AML-193 (cell line): ENCODE results near the gene SKOR2.

Experiments used
- DNase-seq, 2 experiments: peaks; one replicate each; lab custom pipeline; 2025; lab: John Stamatoyannopoulos, UW

SKOR2 gene

DNA sequence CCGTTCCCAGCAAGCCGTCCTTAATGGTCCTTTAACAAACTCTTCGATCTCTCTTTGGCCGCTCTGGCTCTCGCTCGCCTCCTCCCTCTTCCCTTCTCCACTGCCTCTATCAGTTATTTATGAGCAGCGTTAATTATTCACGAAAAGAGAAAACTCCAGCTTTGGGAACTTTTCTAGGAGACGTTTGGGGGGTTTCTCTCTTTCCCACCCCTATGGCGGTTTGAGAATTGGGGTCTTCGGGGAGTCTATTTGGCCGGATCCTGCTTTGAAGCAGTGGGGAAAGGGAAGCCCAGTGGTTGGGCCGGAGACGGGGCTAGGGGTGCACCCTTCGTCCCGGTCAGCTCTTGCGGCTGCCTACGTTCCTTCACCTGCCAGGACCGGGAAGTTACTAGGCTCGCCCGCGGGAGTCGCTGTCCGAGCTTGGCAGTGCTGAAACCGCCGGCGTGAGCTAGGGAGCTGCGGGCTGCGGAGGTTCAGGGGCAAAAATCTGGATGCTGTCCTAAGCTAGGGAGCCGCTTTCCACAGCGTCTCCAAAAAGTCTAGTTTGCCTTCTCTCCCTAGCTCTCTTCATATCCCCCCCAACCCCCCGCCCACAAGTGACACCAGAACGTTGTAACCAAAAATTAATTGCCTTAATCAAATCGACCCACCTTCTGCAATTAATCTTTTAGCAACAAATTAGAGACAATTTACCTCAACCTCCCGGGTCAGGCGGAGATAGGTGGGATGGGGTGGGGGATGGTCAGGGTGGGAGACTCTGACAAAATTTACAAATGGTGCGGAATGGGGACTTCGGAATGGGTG, 8.9 kb upstream of the SKOR2 start:
- DNase-seq, result no peak

DNA sequence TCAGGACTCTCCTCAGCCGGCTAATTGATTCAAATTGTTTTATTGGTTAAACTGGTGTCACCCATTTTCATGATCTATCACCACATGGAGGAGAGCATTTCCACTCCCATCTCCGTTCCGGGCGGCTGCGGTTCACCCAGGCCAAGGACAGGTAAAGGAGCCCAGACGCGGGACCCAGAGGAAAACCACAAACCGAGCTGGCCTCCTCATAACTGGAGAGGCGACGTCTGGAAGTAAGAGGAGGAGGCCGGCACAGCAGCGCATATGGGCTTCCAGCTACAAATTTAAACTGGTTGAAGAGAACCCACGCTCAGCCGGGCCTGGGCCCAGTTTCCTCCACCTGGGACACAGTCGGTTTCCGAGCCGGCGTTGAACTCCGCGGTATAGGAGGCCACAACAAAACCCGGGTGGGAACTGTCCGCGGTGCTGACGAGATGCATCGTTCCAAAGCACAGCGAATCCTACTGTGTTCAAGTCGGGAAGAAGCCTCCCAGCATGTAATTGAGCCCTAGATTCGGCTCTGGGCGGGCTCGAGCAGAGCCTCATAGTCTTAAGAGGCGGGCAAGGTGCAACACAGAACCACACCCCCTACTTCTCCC, 3.0 kb upstream of the SKOR2 start:
- no peak for DNase-seq

DNA sequence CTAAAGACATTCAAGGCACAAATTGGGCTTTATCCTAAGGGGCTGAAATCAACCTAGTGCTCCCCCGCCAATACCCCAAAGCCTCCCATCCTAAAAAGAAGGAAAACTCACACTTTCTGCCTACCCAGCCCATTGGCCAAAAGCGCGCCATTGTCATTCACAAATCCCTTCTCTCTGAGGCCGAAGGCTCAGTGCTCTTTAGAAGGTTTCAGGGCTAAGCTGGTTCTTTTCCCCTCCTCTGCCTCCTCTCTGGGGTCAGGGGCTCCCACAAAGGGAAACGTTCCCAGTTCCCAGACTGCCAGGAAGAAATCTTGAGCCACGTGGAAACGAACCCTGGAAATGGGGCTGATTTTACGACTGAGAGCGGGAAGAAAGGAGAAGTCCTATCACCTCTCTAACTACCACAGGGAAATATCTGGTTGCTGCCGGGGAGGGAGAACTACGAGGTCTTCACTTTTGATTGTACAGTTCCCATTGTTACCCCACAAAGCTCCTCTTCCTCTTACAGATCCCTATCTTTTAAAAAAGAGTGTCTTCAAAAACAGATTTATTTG, 1.7 kb upstream of the SKOR2 start:
- no peak for DNase-seq

DNA sequence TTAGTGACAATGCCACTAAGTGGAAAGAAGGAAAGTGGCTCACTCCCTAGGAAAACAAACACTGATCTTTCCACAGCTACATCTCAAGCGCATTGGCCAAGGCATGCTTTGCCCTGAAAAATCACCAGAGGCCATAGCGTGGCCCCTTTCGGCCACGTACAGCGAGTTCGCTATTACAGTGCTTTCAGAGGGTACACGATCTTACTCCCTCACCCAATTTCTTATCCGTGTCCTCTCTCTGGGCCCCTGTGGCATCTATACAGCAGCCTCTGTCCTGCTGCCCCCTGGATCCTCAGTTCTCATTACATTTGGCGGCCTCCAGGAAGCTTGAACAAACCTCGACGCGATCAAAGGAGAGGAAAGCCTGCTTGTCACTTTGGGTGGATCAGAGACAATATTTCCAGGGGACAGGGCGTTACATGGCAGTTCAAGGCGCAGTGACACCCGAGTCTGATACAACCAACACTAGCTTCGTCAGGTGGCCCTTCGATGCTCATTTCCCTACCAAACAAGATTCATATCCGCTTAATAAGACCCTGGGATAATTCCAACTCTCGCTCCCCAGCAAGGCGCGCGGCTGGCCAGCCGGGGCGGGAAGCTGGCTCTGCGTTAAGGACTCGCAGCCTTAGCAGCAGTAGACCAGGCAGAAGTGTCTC, 941 bp downstream of the SKOR2 start:
- DNase-seq, result no peak

DNA sequence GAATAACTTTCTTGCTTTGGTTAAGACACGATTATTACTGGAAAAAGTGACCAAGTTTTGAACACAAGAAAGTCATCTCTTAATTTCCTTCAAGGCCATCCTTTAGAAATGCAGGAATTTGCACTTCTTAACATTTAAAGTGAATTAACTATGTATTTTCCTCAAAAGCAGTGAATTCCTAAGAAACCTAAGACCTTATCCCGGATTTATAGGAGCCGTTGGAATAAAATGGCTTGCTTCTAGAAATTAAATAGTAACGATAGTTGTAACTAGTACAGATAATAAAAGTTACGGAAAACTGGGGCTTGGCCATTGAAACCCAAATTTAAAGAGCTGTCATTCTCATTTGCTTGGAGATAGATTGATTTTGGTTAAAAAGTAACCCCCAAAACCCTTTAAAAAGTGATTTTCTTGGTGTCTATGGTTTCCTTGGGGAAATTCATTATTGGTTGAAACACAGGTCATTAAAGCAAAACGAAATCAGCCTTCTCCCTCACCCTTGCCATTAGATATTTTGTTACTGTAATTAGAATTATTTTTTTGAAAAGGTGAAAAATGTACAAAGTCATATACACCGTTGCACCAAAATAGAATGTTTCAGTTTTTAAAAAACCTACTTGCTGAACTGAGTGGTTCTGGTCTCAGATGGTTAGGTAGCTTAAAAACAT, 2.0 kb downstream of the SKOR2 start:
- no peak for DNase-seq

DNA sequence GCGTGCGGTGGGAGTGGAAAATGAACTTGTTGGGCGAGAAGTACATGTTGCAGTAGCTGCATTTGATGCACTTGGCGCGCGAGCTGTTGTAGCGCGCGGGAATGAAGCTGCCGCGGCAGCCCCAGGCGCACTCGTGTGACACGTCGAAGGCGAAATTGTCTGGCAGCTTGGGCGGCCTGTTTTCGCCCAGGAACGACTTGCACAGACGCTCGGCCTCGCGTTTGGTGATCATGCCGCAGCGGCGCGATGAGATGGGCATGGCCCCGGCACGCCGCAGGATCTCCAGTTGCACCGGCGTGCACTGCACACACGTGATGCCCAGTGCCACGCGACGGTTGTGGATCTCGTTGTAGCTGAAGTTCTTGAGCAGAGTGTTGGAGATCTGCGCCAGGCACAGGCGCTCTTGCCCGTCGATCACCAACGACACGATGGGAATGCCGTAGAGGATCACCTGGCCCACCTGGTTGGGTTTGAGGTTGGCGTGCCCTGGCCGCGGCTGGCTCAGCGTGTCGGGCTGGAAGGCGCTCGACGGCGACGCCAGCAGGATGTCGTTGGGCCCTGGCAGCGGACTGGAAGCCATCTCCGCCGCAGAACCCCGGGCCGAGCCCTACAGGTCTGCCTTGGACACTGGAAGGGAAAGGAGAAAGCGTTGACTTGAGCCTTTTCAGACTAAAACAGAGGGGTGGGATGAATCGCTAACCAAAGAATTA, 2.7 kb downstream of the SKOR2 start:
- no peak for DNase-seq

DNA sequence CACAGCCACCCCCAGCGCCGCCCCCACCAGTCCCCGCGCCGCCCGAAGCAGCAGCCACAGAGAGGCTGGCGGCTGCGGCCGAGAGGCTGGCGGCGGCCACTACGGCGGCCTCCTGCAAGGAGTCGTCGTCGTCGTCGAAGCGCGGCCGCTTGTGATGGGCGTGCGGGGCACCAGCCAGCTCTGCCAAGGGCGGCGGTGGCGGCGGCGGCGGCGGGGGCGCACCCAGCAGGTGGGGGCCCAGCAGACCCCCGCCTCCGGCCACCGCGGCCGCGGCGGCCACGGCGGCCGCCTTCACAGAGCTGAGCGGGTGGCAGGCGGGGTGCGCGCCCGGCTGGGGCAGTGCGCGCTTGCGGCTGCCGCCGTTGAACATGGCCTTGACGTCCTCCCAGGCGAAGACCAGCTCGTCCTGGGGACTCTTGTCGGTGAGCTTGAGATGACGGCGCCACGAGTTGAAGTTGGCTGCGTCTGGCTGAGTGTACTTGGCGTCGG, 3.3 kb downstream of the SKOR2 start:
- DNase-seq, result no peak

DNA sequence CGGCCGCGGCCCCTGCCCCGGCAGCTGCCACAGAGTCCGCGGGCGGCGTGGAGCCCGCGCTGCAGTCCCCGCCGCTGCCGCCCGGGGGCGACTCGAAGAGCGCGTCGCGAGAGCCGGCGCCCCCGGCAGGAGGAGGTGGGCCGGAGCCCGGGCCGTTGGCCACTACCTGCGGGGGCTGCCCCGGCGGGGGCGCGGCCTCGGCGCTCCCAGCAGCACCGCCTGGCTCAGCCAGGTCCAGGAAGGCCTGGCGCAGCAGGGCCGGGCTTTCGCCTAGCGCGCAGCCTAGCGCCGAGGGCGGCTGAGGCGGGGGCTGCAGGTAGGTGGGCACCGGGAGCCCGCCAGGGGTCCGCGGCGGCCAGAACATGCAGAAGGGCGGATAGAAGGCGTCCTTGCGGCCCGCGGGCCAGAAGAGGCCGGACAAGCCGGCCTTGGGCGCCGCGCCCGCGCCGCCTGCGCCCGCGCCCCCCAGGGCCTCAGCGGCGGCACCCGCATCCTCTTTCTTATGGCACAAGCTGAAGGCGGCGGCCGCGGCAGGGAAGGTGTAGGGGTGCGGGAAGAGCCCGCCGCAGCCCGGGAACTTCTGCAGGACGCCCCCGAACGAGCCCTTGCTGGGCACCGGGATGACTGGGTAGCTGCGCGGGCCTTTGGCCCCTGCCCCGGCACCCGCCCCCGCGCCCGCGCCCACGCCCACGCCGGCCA, 3.9 kb downstream of the SKOR2 start:
- DNase-seq, result no peak

DNA sequence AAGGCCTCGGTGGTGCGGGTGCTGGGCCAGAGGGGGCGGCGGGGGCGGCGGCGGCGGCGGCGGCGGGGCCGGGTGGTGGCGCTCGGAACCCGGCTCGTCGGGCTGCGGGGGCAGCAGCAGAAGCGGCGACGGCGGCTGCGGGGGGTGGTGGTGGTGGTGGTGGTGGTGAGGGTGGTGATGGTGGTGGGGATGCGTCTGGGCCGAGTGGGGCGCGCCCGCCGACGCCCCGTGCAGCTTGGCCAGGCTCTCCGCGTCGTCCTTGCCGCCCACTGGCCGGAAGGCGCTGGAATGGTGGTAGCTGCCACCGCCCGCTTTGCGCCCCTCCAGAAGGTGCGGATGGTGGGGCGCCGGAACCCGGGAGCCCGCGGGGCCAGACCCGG, 4.4 kb downstream of the SKOR2 start:
- no peak for DNase-seq

DNA sequence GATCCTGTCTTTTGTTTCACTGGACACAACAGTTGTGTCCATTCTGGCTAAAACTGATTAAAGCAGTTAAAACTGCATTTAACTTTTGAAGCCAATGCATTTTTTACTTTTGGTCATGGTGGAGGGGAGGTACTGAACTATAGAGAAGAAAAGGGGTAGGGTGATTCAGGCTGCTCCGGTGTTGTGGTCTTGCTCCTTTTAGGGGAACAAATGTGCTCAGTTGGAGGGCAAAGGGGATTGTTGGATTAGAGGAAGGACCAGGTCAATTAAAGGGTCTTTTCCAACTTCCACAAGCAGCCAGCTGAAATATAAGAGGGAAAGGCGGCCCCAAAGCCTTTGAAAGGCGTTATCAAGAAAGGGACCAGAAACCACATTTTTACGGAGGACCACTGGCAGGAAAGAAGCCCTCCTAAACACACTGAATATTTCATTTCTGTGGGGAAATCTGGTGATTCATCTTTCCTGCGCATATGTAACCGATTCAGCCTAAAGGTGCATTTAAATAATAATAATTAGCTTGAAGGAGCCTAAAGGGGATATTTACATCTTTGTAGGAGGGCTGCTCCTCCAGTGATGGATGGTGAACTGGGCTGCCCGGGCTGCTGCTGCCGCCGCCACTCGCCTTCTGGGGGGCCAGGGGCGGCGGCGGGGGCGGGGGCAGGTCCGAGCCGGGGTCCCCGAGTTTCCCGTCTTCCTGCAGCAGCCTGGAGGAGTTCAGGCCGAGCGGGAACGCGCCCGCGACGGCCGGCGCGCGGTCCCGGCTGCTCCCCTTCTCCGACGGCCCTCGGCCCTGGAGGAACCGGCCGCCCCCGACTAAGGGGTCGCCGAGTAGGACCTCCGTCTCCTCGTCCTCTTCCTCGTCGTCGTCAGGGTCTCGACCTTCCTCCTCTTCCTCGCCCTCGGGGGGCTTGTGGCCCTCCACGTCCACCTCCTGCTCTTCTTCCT, 5.2 kb downstream of the SKOR2 start:
- no peak for DNase-seq

DNA sequence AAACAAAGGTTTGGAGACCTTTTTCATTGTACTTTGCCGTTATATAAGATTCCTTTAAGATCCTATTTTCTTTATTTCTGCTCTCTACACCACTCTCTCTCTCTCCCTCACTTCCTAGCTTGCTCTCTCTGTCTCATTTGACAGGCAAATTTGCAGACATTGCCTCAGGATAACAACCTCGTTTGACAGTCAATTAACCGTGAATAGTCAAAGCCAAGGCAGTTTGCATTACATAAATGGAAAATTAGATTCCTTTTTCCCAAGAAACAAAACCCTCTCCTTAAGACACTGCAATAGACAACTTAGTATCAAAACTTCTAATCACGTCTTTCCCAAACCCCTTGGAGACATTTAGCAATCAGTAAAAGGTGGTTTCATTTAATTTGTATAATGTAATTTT, 7.4 kb downstream of the SKOR2 start:
- DNase-seq, result no peak

DNA sequence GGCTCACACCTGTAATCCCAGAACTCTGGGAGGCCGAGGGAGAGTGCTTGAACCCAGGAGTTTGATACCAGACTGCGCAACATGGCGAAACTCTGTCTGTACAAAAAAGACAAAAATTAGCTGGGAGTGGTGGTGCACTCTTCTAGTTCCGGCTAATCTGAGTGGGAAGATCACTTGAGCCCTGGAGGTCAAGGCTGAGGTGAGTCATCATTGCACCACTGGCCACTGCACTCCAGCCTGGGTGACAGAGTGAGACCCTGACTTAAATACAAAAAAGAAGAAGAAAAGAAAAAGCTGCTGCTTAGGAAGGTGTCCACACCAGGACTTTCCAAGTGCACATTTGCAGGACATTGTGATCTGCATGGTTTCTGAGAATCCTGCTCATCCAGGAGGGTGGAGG, 16.4 kb downstream of the SKOR2 start:
- no peak for DNase-seq

DNA sequence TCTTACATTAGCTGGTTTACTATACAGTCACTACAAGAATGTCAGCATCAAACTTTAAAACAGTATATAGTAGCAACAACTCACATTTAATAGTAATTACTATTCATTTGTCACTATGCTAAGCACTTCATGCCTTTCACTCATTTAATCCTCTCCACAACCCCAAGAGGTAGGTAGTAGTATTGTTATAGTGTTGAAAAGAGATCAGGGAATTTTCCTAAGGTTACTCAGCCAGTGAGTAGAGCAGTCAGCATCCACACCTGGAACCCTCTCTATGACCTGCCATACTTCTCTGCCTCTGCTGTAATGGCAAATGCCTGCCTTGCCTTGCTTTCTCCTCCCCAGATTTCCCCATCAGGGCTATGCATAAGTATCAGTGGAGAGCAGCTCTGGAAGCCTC, 24.8 kb downstream of the SKOR2 start:
- DNase-seq, result no peak

DNA sequence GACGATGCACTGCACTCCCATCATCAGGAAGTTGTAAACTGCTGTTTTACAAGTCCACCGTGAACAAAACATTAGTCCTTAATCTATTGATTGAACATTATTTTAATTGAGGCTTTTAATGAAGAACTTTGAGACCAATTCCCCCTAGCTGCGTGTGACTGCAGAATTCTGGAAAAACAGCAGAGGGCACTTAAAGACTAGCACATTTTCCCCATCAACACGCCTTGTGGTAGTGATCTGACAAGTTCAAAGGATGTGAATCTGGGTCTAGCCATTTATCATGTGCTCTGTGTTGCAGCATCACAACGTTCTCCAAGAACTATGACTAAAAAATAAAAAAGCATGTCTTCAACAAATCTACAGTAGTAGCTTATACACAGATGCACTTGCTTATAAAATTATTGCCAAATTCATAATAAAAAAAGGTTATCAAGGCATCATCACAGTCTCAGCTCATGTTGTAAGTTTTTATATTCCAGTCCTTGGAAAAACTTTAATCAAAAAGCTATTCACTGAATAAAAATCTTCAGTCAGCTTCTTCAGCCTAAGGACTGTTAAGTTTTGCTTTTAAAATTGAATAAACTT, 35.8 kb downstream of the SKOR2 start:
- DNase-seq, result peak; percentile 33 to 51

DNA sequence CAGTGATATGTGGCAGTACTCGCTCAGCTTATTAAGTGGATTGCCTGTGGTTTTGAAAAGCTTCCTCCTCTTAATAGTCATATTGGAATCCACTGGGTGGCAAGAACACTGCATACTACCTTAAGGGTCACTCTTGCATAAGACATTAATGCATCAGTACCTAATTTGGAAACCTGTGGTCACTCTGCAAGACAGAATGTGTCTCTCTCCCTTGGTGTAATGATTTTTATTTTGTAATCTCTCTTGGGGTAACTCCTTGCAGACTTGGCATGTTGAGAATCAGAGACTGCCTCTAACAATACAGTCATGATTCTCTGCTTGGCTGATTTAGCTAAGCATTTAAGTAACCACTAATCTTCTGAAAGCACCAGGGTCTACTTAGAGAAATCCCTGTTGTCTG, 42.3 kb downstream of the SKOR2 start:
- peak in 1 of 2 experiments; percentile 2 for DNase-seq

DNA sequence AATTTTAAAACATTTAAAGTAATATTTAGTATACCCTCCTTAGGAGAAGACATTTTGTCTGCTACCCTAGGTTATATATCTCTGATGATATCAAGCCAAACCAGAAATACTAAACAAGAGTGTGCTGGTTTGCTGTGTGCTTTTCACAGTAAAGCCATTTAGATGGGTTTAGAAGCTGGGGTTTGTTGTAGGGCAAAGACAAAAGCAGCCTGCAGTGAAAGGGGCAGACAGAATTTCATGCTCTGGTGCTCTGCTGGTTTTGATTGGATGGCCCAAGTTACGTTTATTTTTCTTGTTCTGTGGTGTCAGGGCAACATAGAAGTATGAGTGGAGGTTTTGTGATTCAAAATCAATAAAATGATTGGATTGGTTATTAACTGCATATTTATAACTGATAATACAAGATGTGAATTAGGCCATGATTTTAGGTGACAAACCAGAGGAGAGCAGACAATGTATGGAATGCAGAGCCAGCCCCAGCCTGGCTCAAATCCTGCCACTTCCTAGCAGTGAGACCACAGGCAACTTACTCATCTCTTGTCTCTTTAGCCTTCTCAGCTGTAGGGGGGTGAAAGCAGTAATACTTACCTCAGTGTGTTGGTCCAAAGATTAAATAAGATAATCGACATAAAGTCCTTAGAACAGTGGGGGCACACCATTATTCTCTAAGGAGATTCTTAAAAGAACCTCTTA, 44.4 kb downstream of the SKOR2 start:
- no peak for DNase-seq

DNA sequence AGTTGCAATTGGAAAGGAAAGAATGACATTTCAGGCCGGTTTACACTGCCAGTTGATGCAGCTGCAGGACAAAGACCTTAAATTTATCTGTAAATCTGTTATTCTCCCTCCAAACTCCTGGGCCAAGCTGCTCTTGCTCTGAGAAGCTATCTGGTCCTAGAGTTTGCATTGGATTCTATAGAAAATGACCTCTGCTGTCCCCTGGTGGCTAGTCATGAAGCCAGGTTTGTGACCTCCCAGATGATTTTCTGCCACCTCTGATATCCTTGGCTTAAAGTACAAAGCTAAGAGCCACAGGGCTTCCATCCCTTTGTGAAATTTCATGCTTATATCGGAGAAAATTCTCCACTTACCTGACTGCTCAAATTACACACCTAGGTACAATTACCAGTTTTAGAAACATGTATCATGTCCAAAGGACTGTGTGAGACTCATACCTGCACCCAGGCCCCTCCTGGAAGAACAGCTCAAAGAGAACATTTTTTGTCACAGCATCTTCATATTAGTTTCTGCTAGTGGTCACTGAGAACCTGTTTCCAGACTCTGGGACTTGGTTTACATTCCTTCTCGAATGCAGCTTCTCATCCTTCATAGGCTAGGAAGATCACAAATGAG, 46.4 kb downstream of the SKOR2 start:
- peak; percentile 22 to 55 for DNase-seq
